ENCODE data around the gene GPR68. TPM values are rescaled to one million over a fixed set of nuclear protein-coding genes. Genes with fewer than 3 reads are reported as not detected.

The GPR68 gene
- total and polyA plus RNA-seq, 8 donors: 1.3 to 4.9 (median 3.3) TPM

- Histone ChIP-seq H3K27me3 (peaks cover 0 to 26% of the 10 kb centered on the region in 2 donors), H3K4me3 (peak overlapping the region in 1 of 2 donors; percentile 37), H3K9me3 (no peaks in the 10 kb centered on the region), H3K36me3 (no peaks in the 10 kb centered on the region), H3K27ac (no peak overlapping the region), H3K4me1 (peaks cover 0 to 8% of the 10 kb centered on the region in 2 donors)
- intact Hi-C loops (cut with DNase I): no loop called here
- no peak for TF ChIP-seq CTCF (IDR thresholded peaks at IDR 0.05)
- peak; percentile 9 for ATAC-seq
- DNase-seq: no peak
These were observed 18.8 kb upstream of the GPR68 start for GRCh38 chr14:91263329-91263728.

GRCh38 chr14:91261986-91262549, 17.6 kb upstream of the GPR68 start:
- Histone ChIP-seq H3K4me3 (no peak overlapping the region), H3K4me1 (peaks cover 0 to 20% of the 10 kb centered on the region in 2 donors), H3K36me3 (no peaks in the 10 kb centered on the region), H3K9me3 (no peaks in the 10 kb centered on the region), H3K27me3 (peaks cover 0 to 26% of the 10 kb centered on the region in 2 donors), H3K27ac (no peak overlapping the region)
- TF ChIP-seq CTCF (IDR thresholded peaks at IDR 0.05): no peak
- intact Hi-C loops (cut with DNase I): no loop called here
- DNase-seq (no peak), ATAC-seq (peak; percentile 28)

- ATAC-seq: no peak
- no peak for TF ChIP-seq CTCF (IDR thresholded peaks at IDR 0.05)
- H3K27ac ChIP-seq: no peak overlapping the region
These were observed 16.6 kb upstream of the GPR68 start for GRCh38 chr14:91261115-91261514.

GRCh38 chr14:91258876-91259275, 14.4 kb upstream of the GPR68 start:
- no peak for TF ChIP-seq CTCF (IDR thresholded peaks at IDR 0.05)
- Histone ChIP-seq H3K9me3 (no peaks in the 10 kb centered on the region), H3K4me3 (no peak overlapping the region), H3K36me3 (no peaks in the 10 kb centered on the region), H3K4me1 (peaks cover 3 to 22% of the 10 kb centered on the region in 2 donors), H3K27ac (peak overlapping the region in 1 of 2 donors; percentile 58), H3K27me3 (peaks cover 0 to 12% of the 10 kb centered on the region in 2 donors)
- ATAC-seq (no peak), DNase-seq (no peak)
- intact Hi-C loops (cut with DNase I): no loop called here

More at GRCh38 chr14:91261115-91261514, 16.6 kb upstream of the GPR68 start:
- no peak for DNase-seq
- intact Hi-C loops (cut with DNase I): no loop called here
- Histone ChIP-seq H3K27me3 (peaks cover 0 to 26% of the 10 kb centered on the region in 2 donors), H3K9me3 (no peaks in the 10 kb centered on the region), H3K4me1 (peaks cover 0 to 20% of the 10 kb centered on the region in 2 donors), H3K4me3 (no peak overlapping the region), H3K36me3 (no peaks in the 10 kb centered on the region)

DNA sequence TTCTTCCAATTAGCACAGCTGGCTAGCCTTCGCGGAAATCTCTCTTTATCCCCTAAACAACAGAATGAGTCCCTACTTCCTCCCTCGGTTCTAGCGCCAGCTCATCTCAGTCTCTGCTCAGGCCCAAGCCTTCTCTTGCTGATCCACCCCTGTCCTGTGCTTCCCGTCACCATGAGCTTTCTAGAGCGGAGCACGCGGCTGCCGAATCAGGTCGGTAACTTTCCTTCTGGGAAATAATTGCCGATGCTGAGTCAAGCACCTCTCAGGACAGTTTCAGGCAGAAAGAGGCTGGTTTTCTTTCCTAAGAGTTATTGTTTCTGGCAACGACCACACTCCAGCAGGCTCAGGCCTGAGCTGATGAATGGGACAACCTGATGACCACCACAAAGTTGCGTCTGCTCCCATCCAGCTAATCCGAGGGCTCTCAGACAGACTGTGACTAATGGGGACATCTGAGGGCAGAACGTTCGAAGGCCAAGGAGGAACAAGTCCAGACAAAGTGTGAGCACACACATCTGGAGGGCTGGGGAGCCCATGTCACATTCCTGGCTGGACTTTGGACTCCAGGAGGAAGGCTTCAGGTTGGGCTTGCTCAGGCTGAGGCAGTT, 13.6 kb upstream of the GPR68 start:
- ATAC-seq (peak; percentile 29), DNase-seq (no peak)

More for the DNA sequence above, 13.6 kb upstream of the GPR68 start:
- no peak for TF ChIP-seq CTCF (IDR thresholded peaks at IDR 0.05)
- peaks cover 6 to 28% of the 10 kb centered on the region in 2 donors for H3K4me1 ChIP-seq
- peak overlapping the region; percentile 48 to 58 for H3K27ac ChIP-seq
- no peaks in the 10 kb centered on the region for H3K36me3 ChIP-seq
- H3K4me3 ChIP-seq: no peak overlapping the region
- H3K9me3 ChIP-seq: no peaks in the 10 kb centered on the region
- H3K27me3 ChIP-seq: peaks cover 0 to 8% of the 10 kb centered on the region in 2 donors
- intact Hi-C loops (cut with DNase I): no loop called here
